ENCODE measurements around the gene RNF212.

Gene RNF212

DNA sequence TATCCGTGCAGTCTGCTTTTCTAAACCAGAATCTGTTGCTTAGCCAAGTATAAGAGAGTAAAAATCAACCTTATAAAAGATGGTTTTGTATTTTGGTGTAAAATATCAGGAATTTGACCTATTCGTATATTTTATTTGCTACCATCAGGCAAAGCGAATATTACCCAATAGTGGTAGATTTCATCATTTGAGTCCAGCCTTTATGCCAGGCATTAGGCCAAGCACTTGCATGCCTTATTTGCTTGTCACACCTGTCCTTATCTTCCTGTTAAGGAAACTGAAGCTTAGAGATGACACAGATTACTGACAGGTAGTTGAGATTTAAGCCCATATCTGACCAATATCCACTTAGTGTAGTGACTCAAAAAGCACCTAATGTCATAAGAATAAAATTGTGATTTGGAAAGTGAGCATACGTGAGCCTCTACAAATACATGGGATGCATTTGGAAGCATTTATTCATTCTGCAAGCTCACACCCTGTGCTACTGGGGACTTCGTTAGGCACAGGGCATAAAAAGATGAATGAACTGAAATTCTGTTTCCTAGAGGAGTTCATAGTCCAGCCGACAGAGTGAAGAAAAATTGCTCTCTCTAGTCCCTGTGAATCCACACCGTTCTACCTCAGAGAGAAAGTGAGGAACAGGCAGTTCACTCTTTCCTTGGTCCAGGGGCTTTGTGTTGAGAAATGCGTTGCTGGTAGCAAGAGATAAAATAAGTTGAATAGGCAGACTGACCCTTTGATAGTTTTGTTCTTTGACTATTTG, 2.3 kb upstream of the RNF212 start:
- DNase-seq (ENCODE audit: low read depth), result no peak

DNA sequence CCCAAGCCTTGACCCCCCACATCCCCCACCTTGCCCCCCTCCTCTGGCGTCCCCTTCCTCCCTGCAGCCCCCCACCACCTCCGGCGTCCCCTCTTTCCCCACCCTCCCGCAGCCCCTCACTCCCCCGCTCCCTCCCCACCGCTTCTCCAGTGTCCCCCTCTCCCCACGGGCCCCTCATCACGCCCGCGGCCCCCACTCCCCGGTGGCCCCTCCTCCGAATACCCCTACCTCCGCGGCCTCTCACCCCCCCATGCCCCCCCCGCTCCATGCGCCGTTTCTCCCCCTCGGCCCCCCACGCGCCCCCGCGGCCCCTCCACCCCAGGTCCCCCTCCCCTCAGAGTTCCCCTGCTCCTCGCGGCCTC, 562 bp downstream of the RNF212 start:
- DNase-seq (ENCODE audit: low read depth), result no peak

DNA sequence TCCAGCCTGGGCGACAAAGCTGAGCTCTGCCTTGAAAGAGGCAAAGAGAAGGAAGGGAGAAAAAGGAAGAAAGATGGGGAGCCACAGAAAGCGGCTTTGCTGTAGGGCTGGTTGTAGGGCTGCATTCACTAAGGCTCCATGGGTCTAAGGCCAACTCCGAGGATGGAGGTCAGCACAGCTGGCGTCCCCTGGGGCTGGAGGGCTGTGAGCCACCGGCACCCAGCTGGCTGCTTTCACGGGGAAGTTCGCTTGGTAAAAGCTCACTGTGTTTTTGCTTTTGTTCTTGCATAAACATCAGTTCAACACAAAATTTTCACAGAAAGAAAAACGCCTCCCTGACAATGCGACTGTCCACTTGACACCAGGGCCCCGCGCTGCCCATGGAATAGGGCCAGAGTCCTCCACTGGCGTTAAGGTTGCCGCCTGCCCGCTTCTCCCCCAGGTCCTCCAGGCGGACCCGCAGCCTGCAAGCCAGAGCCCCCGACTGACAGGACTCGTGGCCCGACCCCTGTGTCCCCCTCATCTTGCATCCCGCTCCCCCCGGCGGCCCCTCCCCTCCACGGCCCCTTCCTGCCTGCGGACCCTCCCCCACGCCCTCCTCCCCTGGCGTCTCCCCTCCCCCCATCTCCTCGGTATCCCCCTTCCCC, 1.1 kb downstream of the RNF212 start:
- no peak for DNase-seq (ENCODE audit: low read depth)

DNA sequence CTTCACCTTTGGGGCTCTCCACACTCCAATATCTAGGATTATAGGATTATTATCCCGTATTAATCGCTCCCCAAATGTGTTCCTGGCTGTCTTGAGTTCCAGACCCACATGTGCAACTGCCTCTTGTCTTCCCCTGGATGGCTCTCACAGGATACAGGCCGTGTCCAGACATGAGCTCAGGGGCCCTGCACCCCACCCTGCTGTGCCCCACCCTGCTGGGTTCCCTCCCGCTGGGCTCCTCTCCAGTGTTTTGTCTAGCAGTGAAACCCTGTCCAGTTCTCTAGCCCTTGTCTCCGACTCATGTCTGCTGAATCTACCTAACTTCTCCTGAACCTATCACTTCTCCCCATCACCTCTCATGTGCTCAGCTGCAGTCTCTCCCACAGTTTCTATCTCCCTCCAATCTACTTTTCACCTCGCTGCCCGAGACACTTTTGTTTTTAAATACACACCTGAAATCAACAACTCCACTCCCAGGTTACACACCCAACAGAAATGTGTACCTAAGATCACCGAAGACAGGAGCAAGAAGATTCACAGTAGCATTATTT, 2.0 kb downstream of the RNF212 start:
- no peak for DNase-seq (ENCODE audit: low read depth)

DNA sequence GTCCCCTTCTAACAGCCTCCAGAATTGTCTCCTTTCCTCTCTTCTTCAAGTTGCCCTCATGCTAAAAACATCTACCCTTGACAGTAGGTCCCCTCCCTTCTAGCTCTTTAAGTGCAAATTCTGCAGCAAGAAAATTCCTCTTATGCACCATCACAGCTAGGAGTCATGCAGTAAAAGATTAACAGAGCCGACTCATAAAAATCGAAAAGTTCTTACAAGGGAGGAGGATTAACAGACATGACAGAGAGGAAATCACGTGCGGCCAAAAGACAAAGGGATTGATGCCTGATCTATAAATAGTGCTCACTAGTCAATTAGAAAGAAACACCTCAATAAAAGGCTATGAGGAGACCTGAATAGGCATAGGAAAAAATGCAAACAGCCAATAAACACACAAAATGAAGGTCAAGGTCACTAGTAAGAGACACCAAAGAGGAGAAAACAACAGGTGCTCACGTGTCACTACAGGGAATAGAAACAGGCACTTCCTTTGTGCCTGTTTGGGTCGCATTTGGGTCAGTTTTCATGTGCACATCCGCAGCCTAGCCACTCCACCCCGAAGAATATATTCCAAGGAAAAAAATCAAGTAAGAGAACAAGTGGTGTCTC, 3.4 kb downstream of the RNF212 start:
- DNase-seq (ENCODE audit: low read depth), result no peak

DNA sequence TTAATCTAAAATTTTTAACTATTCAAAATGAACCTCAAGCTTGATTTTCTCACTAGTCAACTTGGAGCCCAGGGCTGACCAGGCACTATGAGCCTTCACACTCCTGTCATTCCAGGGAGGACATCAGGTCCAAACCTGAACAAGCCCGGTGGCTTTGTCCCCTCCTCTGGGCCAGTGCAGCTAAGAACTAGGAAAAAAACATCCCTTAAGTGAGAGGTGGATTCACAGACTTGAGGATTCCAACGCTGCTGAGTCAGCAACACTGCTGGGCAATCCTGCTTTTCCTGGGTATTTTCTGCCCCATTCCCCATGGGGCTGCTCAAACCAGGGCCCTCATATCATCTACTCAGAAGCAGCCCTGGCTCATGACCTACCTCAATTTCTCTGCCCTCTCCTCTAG, 4.0 kb downstream of the RNF212 start:
- no peak for DNase-seq (ENCODE audit: low read depth)

DNA sequence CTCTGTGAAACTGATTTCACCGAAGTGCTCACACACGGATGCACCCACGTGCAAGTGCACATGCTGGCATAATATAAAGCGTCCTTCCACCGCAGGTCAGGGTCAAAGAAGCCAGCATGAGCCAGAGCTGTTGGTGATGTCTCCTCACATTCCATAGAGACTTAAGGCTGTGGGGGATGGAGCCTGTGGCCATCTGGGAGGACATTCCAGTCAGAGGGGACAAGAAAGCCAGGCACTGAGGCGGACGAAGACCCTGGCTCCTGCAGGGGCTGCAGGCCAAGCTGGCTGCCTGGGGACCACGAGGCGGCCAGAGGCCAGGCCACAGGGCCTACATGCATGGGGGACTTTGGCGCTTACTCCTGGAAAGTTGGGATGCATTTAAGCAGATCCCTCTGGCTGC, 7.7 kb downstream of the RNF212 start:
- DNase-seq (ENCODE audit: low read depth), result no peak

DNA sequence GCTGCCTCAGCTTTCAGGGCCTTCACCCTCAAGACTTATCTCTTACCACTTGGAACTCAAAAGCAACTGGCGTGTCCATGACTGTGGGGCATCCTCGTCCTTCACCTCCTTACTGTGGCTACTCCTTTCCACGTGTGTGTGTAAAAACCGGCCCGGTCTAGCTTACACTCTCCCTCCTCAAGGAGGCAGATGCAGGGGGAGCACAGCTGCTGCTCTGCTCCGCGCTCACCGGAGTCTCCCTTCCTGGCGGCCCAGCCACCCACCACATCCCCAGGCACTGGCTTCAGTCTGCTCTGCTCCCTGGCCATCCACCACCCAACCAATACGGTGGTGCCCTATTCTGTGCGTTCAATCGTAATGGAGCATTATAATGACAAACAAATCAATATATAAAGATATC, 8.3 kb downstream of the RNF212 start:
- DNase-seq (ENCODE audit: low read depth), result no peak

DNA sequence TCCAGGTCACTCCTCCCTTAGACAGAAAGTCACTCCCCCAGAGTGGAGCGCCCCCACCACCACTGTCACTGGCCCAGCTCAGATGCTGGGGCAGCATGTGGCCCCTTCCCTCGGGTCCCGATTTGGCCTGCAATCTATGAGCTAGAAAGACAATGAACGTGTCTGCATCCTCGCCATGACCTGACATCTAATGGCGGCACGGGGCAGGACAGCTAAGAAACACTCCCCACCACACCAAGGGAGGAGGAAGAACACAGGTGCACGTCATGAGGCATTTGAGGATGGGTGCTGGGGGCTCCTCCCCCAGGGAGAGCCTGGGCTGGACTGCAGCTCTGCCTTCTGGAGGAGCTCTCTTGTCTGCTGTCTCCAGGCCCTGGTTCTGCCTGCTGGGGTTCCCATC, 8.7 kb downstream of the RNF212 start:
- DNase-seq (ENCODE audit: low read depth), result no peak

DNA sequence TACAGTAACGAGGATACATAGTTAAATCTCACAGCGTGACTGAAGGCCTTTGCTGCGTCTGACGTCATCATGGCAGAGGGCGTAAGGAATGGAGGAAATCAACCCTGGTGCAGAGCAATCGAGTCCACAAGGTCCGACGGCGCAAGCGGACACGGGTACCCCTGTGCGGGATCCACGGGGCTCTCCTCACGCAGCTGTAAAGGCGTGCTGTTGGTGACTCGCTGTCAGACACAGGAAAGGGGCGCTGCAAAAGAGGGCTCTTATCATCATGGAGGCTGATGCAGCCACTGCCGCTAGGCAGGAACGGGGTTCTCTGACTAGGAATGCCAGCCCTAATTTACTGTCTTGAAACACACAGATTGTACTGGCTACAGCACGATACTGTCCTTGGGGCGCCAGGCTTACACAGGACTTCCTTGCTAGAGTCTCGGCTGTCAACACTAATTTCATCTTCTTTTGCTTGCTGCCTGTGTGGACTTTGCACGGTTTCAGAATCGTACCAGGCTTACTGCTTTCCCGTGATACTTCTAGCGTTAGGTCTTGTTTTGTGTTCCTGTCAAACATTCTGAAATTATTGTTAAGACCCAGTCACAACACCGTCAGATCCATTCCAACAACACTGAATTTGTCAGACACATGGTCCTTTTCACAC, 13.6 kb downstream of the RNF212 start:
- DNase-seq (ENCODE audit: low read depth), result no peak

DNA sequence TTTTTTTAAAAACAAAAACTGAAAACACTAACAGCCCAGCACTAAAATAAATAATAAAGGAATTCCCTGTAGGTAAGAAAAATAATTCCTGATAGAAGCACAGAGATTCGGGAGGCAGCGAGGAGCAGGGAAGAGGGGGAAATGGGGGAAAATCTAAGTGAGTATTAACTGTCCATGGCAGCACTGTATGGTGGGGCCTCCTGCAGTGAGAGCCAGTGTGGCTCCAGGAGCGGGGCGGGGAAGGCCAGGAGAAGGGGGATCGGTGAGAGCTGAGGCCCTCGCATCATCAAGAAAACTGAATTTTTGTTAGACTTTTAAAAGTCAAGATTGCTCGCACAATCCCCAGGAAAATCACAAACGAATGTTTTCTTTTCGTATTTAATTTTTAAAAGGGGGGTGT, 14.1 kb downstream of the RNF212 start:
- no peak for DNase-seq (ENCODE audit: low read depth)

DNA sequence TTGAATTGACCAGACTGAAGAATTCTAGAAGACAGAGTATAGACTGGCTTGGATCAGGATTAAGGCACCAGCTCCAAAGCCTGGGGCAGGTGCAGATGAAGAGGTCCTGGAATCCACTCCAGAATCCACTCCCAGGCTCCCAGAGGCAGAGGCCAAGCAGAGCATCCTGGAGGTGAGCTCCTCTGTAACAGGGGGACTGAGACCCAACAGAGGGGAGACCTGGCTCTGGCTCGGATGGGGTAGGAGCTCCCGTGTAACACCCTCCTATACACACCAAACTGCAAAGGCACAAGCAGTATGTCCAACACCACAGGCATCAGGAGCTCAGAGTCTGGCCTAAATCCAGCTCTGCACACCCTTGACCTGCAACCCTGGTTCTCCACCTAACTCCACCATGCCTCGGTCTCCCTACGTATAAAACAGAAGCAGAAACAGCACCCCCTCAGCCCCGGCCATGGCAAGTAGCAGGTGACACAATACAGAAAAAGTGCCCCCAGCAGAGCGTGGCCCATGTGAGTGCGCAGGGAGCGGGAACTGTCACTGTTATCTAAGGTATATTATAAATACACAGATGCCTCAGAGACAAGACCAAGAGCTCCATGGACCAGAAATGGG, 14.9 kb downstream of the RNF212 start:
- no peak for DNase-seq (ENCODE audit: low read depth)

DNA sequence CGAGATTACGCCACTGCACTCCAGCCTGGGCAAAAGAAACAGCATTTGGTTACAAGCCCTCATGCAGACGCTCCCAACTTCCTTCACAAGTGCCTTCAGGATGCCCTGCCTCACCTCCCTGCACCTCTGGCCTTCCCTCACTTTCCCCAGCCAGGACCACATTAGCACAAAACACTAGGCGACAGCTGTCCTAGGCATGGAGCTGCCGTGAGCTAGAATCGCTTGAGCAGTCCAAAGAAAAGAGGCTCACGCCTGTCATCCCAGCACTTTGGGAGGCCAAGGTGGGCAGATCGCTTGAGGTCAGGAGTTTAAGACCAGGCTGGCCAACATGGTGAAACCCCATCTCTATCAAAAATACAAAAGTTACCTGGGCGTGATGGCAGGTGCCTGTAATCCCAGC, 15.8 kb downstream of the RNF212 start:
- no peak for DNase-seq (ENCODE audit: low read depth)

DNA sequence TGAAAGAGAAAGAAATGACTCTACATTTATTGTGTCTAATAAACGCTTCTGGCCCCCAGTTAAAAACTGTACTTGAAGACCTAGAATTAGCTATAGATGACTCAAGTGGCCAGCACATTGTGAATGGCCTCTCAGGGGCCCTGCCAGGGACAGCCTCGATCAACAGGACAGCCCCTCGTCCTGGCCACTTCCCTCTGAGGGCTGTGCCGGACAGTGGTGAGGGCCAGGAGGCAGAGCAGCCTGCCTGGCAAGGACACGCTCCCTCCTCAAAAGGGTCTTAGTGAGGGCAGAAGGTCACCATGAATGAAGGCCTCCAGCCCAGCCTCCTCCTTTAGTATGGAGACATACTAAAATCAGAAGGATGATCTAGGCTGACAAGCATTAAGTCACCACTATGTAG, 16.5 kb downstream of the RNF212 start:
- DNase-seq (ENCODE audit: low read depth), result no peak

DNA sequence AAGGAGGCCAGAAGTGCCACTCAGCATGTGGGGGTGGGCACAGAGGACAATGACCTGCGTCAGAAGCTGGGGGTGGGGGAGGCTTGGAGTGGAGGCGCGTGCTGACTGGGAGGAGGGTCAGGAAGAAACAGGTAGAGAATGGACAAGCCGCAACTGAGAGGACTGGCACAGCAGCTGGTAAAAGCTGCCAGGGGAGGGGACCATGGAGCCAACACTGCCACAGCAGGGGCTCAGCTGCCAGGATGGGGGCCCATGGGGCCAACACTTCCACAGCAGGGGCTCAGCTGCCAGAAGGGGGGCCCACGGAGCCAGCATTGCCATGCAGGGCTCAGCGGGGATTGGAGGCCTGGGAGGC, 19.1 kb downstream of the RNF212 start:
- DNase-seq (ENCODE audit: low read depth), result no peak

DNA sequence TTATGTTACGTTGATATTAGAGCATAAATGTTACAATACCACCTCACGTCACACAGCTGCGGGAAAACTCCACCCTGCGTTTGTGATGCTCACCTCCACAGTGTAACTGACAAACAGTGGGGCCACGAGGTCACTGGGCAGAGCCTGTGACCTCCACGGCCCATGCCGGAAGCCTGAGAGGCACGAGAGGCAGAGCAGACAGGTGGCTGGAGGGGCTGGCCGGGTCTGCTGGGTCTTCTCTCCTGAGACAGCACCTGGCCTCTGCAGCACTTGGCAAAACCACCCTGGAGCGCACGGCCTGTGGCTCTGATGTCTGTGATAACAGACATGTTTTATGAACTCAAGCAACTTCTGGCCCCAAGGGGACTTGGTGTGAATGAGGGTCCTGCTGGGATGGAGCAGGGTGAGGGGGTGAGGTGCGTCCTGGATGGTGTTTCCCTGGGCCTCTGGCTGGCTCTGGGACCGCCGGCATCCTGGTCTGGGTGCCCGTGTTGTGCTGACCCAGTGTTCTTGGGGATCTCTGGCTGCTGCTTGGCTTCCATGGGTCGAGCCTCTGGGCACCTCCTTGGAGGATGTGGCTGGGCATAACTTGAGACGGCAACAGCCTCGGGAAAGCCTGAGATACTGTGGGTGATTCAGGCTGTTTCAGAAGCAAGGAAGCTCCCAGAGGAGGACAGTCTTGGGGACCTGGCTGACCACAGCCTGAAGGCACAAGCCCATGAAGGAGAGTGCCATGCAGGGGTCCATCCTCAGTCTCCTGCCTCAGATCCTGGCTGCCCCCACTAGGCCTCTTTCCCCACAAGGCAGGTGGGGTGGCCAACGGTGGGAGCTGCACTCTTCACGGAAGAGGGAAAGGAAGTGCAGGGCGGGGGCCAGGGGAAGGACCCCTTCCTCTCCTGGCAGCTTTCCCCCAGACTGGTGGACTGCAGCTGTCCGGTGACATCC, 19.7 kb downstream of the RNF212 start:
- DNase-seq (ENCODE audit: low read depth), result no peak

DNA sequence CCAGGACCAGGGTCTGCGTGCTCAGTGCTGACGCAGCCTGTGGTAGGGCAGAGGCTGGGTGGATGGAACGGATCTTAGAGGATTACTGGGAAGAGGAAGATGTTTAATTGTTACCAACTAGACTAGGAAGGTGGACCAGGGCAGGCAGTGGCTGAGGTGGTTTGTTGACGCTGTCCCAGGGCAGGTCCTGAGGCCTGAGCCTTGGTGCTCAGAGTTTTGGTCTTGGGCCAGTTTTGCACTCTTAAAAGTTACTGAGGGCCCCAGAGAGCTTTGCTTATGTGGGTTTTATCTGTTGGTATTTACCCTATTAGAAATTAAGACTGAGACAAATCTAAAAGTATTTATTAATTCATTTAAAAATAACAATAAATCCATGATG, 20.4 kb downstream of the RNF212 start:
- no peak for DNase-seq (ENCODE audit: low read depth)

DNA sequence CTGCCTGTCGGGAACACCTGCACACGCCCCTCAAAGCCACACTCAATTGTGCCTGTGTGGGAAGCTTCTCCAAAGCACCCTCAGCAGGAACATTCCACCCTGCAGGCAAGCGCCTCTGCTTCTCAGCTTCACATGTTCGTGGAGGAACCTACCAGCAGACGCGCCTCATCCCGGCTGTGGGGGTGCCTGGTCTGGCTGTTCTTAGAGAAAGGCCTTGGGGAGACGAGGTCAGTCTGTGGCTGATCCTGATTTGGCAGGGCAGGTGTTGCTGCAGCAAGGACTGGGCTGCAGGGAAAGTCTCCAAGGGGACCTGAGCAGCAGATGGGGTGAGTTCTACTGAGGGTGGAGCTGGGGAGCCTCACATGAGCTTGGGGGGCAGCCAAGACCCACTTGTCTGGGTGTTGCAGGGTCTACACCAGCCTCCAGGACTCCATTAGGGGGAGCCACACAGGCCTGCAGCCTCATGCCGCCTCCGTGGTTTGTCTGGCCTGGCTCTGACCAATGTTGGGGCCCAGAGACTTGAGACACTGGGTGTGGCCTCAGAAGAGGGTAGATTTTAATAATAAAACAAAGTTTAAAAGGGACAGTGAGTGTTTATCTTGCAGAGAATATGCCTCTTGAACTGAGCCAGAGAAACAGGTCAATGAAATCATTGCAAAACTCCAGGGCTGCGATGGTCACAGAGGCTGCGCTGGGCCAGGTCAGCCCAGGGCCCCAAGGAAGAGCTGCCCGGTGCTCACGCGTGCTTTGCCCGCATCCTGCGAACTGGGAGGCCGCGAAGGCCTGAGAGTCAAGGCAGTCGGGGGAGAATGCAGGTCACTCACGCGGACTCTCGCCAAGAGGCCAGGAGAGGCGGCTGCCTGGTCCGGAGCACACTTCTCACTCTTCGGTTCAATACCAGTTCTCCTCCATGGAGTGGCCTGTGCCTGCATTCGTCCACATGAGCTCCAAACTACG, 21.1 kb downstream of the RNF212 start:
- no peak for DNase-seq (ENCODE audit: low read depth)

DNA sequence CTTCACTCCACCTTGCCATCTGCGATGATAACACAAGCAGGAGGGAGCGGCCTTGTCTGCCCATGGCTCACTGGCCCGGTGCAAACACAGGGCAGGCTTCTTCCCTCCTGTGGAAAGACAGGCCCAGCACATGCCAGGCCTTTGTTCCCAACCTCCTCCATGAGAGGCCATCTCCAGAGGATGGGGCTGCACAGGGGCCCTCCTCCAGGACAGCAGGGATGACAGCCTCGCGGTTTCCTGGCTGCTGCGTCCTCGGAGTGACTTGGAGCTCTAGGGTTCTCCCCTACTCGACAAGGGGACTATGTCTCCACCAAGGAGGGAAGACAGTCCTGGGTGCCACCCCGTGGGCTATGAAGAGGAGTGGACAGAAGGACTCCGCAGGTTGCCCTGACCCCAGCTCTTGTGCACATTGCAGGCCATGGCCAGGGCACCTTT, 21.8 kb downstream of the RNF212 start:
- no peak for DNase-seq (ENCODE audit: low read depth)
